Measurements from ENCODE around the gene ARFIP2. TPM values are rescaled to one million over a fixed set of nuclear protein-coding genes. Genes with fewer than 3 reads are reported as not detected.

The ARFIP2 gene
- total RNA-seq, 1 donor from 2014 or later = 43.1 TPM

DNA sequence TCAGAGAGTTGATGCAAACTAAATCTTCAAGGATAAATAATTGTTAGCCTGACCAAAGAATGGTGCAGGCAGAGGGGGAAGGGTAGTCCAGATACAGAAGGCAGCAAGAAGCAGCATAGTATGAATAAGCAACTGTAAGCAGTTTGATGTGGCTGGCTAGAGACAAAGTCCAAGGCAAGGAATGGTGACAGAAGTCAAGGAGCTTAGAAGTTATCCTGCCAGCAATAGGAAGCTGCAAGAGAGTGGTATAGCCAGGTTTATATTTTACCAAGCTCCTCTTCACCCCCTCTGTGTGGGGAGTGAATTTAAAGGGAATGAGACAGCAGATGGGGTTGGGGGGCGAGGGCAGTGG lies 22.1 kb downstream of the ARFIP2 start:
- no peak overlapping the region for H3K4me3 Mint-ChIP-seq
- no peaks in the 10 kb centered on the region for H3K4me1 Mint-ChIP-seq
- ATAC-seq (ENCODE audit: low read depth) = no peak
- ChIA-PET POLR2A (no interaction called here), CTCF (interaction anchor here (2.3 kb wide), 1 partner anchor 15 kb away, joined by 8 read pairs; no protein-coding TSS in a partner anchor)
- H3K27me3 Mint-ChIP-seq = no peaks in the 10 kb centered on the region
- H3K9me3 Mint-ChIP-seq = no peaks in the 10 kb centered on the region
- peaks cover 41% of the 10 kb centered on the region for H3K36me3 Mint-ChIP-seq (ENCODE audit: low read depth)
- no peak overlapping the region for H3K27ac Mint-ChIP-seq
- no peak for DNase-seq
- intact Hi-C loops (cut with micrococcal nuclease) = no loop called here
- TF ChIP-seq, protein P1, sequence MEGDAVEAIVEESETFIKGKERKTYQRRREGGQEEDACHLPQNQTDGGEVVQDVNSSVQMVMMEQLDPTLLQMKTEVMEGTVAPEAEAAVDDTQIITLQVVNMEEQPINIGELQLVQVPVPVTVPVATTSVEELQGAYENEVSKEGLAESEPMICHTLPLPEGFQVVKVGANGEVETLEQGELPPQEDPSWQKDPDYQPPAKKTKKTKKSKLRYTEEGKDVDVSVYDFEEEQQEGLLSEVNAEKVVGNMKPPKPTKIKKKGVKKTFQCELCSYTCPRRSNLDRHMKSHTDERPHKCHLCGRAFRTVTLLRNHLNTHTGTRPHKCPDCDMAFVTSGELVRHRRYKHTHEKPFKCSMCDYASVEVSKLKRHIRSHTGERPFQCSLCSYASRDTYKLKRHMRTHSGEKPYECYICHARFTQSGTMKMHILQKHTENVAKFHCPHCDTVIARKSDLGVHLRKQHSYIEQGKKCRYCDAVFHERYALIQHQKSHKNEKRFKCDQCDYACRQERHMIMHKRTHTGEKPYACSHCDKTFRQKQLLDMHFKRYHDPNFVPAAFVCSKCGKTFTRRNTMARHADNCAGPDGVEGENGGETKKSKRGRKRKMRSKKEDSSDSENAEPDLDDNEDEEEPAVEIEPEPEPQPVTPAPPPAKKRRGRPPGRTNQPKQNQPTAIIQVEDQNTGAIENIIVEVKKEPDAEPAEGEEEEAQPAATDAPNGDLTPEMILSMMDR (IDR thresholded peaks at IDR 0.05) = no peak

DNA sequence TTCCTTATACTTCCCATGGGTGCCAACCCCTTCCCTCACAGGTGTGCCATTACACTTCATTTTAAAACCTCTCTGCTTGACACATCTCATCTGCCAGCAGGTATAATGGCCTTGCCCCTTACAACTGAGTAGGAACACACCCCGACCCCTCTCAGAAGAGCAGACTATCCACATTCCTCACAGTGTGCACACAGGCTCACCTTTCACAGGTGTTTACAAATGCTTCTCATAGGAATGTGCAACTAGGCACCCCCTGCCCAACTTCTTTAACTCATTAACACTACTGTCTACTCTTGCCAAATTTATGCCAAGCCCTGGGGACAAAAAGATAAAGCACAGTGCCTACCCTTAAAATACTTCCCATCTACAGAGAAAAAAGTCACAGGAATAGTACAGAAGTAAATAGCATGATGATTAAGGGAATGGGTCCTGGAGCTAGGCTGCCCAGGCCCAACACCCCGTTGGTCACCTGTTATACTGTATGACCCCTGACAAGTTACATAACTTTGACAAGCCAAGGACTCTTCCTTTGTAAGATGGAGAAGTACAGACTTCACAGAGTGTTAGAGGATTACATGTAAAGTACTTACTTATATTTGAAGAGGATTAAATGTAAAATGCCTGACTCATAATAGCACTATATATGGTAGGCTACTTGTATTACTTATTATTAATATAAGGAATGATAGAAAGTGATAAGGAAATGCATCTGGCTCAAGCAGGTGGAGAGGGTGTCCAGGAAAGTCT lies 22.6 kb downstream of the ARFIP2 start:
- DNase-seq = no peak
- POLR2A ChIA-PET = no interaction called here
- Mint-ChIP-seq H3K27me3 (no peaks in the 10 kb centered on the region), H3K4me1 (no peaks in the 10 kb centered on the region), H3K36me3 (ENCODE audit: low read depth) (peaks cover 36% of the 10 kb centered on the region), H3K9me3 (no peaks in the 10 kb centered on the region), H3K27ac (no peak overlapping the region), H3K4me3 (no peak overlapping the region)
- TF ChIP-seq, protein P1 (IDR thresholded peaks at IDR 0.05) = no peak
- CTCF ChIA-PET = interaction anchor here (2.3 kb wide), 1 partner anchor 15 kb away, joined by 8 read pairs; no protein-coding TSS in a partner anchor
- ATAC-seq (ENCODE audit: low read depth) = no peak
- intact Hi-C loops (cut with micrococcal nuclease) = no loop called here

DNA sequence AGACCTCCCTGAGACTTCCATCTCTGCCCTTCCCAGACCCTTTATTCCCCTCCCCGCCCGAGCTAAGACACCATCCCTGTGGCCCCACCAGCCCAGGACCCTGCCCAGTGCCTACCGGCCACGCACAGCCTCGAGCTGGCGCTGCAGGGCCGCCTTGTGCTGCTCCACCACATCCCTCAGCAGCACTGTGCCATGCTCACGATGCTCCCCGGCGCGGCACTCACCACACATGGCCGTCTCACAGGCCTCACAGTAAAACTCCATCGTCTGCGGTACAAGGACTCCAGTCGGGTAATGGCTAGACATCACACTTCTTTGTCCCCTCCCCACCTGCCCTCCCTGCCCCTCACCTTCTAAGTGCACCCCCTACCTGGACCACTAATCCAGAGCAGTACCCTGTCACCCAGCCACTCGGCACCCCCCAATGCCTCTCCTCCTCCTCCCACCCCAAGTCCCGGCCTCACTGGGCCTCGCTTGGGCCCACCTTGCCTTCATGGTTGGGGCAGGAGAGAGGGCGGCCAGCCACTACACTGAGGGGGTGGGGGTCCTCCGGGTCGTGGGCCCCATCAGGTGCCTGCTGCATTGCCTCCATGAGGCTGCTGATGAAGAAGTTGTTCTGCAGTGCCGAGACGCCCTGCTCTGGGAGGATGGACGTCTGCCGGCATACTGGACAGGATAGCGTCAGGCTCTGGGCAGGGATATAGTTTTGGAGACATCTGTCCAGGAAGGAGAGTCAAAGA lies 23.4 kb downstream of the ARFIP2 start:
- Mint-ChIP-seq H3K27ac (no peak overlapping the region), H3K9me3 (no peaks in the 10 kb centered on the region), H3K4me3 (no peak overlapping the region), H3K4me1 (no peaks in the 10 kb centered on the region), H3K27me3 (no peaks in the 10 kb centered on the region), H3K36me3 (ENCODE audit: low read depth) (peaks cover 33% of the 10 kb centered on the region)
- TF ChIP-seq, protein P1 (IDR thresholded peaks at IDR 0.05) = no peak
- intact Hi-C loops (cut with micrococcal nuclease) = no loop called here
- no peak for ATAC-seq (ENCODE audit: low read depth)
- no peak for DNase-seq
- ChIA-PET POLR2A (no interaction called here), CTCF (no interaction called here)

DNA sequence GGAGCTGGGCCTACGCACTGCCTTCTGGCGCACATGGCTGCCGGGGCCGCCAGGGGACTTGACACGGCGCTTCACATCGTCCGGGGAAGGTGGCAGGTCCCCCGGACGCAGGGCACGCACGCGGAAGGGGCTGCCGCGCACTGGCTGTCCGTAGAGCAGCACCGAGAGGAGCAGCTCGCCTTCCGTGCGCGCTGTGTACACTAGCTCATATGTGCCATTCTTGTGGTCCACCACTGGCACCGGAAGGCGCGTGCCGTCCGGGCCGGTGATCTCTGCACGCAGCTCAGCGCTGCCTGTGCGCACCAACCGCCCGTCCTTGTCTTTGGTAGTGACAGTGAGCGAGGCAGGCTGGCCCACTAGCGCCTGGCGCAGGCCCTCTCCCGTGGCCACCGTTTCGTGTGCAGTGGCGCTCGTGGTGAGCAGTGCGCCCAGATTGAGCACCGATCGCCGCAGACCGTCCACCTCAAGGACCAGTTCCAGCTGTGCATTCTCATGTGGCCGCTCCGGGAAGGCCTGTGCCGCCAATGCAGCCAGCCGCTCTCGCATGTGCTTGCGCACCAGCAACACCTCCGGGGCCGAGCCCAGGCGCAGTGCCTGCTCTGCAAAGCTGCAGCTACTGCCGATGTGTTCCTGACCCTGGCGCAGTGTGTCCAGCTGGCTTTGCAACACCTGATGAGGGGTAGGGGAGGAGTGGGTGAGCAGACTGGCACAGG lies 24.6 kb downstream of the ARFIP2 start:
- TF ChIP-seq, protein P1 (IDR thresholded peaks at IDR 0.05) = no peak
- H3K9me3 Mint-ChIP-seq = no peaks in the 10 kb centered on the region
- peaks cover 33% of the 10 kb centered on the region for H3K36me3 Mint-ChIP-seq (ENCODE audit: low read depth)
- H3K27ac Mint-ChIP-seq = no peak overlapping the region
- H3K4me1 Mint-ChIP-seq = no peaks in the 10 kb centered on the region
- H3K4me3 Mint-ChIP-seq = no peak overlapping the region
- H3K27me3 Mint-ChIP-seq = no peaks in the 10 kb centered on the region
- ChIA-PET POLR2A (no interaction called here), CTCF (interaction anchor here (1.1 kb wide), 1 partner anchor 13 kb away, joined by 4 read pairs; no protein-coding TSS in a partner anchor)
- DNase-seq = no peak
- intact Hi-C loops (cut with micrococcal nuclease) = no loop called here
- no peak for ATAC-seq (ENCODE audit: low read depth)

DNA sequence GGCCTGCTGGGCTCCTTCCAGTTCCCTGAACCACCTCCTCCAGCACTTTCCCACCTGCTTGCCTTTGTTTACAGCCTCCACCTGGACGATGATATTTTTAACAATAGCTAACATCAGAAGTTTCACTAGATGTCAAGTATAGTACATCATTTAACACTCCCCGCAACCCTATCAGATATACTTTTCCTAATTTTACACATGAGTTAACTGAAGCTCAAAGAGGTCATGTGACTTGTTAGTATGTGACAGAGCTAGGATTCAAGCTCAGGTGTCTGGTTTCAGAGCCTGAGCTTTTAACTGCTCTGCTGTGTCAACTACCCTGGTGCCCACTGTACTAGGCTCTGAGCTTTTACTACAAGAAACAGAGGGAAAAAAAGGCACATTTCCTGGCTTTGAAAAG lies 26.1 kb downstream of the ARFIP2 start:
- H3K27ac Mint-ChIP-seq = no peak overlapping the region
- H3K4me3 Mint-ChIP-seq = no peak overlapping the region
- CTCF ChIA-PET = interaction anchor here (0.6 to 1.6 kb wide), 3 partner anchors 10 to 76 kb away, joined by 3 read pairs; no protein-coding TSS in a partner anchor
- TF ChIP-seq, protein P1 (IDR thresholded peaks at IDR 0.05) = no peak
- no peaks in the 10 kb centered on the region for H3K4me1 Mint-ChIP-seq
- intact Hi-C loops (cut with micrococcal nuclease) = no loop called here
- H3K27me3 Mint-ChIP-seq = no peaks in the 10 kb centered on the region
- no peak for ATAC-seq (ENCODE audit: low read depth)
- DNase-seq = no peak
- no peaks in the 10 kb centered on the region for H3K9me3 Mint-ChIP-seq
- peaks cover 28% of the 10 kb centered on the region for H3K36me3 Mint-ChIP-seq (ENCODE audit: low read depth)
- POLR2A ChIA-PET = no interaction called here

All from activated B cell treated with CpG ODN at 0.5 μM for 24 hours (primary cell).